GM19023 (cell line): ENCODE measurements around the gene RASGRP1.

Experiments
- ATAC-seq: cut with Tn5 transposase; IDR thresholded peaks from one replicate; pipeline ENCODE4 v1.9.1; 2021; ENCODE audit warnings: mild to moderate bottlenecking, moderate library complexity; ENCODE audit not compliant: unreplicated experiment

The RASGRP1 gene

DNA sequence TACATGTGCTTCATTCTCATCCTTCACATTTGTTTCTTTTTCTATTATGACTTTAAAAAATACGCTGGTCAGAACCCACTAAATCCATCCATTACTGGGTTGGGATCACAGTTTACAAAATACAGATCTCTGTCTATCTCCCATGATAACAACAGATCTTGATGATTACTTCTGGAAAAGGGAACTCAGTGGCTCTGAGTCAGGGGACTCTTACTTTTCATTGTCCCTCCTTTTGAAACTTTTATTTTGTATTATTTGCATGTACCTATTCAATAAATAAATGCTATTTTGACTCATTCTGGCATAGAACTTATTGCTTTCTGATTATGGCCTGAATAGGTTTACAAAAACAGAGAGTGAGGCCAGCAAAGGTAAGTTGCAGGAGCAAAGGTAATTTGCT, 11.6 kb upstream of the RASGRP1 start:
- no peak for ATAC-seq

- ATAC-seq = no peak
Observed at GRCh38 chr15:38565287-38565670, 665 bp upstream of the RASGRP1 start.

DNA sequence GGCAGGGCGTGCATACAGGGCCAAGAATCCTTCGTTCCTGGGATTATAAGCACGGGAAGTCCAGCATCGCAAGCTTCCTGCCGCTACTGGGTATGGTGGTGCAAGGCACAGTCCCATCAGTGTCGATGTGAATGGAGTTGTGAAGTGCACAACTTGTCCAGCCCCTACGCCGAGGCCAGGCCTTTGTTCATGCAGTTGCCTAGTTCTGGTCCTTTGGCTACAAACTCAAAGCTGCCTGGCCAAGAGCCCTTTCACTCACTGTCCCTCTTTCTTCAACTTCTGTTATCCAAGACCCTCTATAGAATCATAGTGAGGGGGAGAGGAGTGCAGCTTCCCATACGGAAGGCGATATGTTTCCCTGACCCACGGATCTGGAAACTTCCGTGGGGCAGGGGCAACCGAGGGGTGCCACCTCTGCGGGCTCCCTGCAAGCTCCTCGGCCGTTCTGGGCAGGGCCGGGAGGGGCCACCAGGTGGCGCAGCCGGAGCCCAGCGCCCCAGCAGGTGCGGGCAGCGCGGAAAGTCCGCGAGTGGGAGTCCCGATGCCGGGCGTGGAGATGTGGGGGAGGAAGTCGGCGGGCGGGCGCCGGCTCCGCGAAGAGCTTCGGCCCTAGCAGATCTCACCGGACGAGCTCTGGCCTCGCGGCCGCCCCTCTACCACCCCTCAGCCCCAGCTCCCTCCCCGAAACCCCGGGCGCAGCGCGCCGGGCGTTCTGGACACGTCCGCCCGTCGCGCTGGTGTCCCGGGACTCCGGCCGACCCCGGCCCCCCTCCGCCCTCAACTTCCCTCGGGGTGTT, 693 bp downstream of the RASGRP1 start:
- peak; percentile 69 for ATAC-seq

GRCh38 chr15:38562278-38562677, 2.3 kb downstream of the RASGRP1 start:
- ATAC-seq = no peak

- ATAC-seq = no peak
Observed at GRCh38 chr15:38560456-38560926, 4.1 kb downstream of the RASGRP1 start.

GRCh38 chr15:38559636-38560307, 4.8 kb downstream of the RASGRP1 start:
- ATAC-seq = no peak

- ATAC-seq = no peak
Observed at GRCh38 chr15:38559131-38559530, 5.5 kb downstream of the RASGRP1 start.

DNA sequence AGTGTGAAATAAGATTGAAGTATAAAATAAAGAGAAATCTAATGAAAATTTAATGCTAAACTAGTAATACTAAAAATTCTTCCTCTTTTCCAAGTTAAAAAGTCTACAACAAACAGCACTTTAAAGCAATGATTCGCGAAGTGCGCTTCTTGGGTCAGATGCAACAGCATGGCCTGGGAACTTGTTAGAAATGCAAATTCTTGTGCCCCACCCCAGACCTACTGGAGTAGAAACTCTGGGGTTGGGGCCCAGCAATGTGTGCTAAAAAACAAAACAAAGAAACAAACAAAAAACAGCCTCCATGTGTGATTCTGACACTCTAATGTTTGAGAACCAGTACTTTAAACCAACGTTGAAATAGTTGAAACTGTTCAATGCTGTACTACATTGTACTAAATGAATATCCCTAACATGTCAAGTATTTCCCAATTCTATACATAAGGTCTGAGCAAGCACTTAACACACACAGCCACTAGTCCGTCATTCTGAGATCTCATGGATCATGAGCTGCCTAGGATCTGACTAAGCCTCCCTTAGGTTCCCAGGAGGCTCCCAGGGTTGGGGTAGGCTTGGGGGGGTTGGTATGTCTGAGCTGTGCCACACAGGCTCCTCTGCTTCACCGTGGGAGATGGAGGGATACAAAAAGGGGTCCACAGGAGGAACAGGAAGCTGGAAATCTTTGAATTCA, 6.1 kb downstream of the RASGRP1 start:
- ATAC-seq = no peak

GRCh38 chr15:38557921-38558320, 6.7 kb downstream of the RASGRP1 start:
- no peak for ATAC-seq

DNA sequence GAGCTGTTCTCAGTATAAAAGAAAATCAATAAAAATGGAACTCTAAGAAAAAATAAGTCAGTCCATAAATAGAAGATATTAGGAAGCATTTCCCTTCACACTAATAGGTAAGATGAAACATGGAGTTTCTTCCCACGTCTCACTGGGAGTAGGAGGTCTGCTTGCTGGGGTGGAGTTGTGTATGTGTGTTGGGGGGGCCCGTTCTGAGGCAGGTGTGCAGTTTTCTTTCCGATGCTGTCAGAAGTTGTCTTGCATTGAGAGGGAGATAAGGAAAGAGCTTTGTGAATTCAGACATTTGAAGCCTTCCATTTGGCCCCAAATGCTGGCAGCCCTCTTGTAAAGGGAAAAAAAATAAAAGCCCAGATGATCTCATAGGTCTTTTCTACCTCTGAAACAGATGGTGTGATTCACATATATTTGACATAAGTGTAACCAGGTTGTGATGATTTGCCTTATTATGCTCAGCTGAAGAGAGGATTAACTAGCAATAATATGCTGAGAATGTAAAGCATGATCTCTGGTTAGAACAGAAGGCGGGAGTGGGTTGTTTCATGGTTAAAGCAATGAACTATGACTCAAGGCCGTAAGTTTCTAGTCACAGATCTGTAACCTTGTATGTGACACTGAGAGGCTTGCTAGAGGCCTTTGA, 8.8 kb downstream of the RASGRP1 start:
- no peak for ATAC-seq

GRCh38 chr15:38554354-38554753, 10.3 kb downstream of the RASGRP1 start:
- ATAC-seq = no peak

DNA sequence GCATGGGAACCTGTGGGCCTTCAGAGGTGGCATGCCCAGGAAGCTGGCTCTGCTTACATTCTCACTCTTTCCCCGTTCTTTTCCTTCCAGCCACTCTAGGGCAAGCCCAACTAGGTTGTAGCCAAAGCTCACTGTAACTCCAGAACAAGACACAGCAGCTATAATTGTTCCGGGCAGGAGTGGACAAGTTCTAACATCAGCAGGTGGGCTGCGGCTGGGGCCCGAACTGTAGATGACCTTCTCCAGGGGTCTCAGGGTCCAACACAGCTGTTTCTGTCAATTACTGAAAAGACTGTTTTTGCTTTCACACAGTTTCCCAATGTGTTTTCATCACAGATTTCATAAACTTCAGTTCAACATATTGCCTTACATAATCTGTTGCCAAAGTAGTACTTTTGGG, 11.5 kb downstream of the RASGRP1 start:
- ATAC-seq = no peak

DNA sequence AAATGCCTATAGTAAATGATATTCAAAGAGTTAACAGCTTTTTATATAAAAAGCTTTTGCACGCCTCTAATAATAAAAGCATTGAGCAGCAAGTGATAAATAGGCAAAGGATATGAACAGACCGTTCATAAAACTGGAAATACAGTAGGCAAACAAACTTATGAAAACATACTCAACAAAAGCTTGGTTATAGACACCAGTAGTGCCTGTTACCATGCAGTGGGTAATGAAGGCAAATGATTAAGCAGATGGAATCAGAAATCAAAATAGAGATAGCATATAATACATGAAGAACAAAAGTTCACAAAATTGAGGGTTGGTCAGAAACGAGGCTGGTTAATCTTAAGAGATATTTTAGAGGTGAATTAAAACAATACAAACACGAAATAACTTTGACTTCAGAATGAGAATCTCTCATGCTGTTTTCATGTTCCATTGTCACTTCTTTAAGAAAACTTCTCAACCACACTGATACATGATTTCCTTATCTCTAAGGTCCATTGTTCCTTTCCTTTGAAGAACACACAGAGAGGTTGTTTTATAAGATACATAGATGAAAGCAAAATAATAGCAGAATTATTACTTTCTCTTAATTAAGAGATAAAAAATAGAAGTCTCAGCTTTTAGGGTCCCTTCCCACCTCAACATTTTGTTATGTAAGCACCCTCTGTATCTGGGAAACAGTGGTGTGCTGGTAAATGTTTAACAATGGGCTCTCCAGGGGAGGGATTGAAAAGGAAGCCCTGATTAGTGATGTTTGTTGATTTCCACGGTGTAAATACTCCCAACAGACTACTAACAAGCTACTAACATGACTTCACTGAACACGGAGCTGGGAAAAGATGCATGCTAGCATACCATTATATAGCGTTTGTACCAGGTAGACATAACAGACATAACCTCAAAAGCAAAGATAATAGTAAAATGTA, 12.6 kb downstream of the RASGRP1 start:
- ATAC-seq = no peak

GRCh38 chr15:38549222-38549621, 15.4 kb downstream of the RASGRP1 start:
- no peak for ATAC-seq

GRCh38 chr15:38547255-38547997, 17.2 kb downstream of the RASGRP1 start:
- ATAC-seq = no peak

GRCh38 chr15:38545179-38545578, 19.4 kb downstream of the RASGRP1 start:
- no peak for ATAC-seq

GRCh38 chr15:38541026-38541425, 23.6 kb downstream of the RASGRP1 start:
- ATAC-seq = no peak

- no peak for ATAC-seq
Observed at GRCh38 chr15:38540510-38540909, 24.1 kb downstream of the RASGRP1 start.

DNA sequence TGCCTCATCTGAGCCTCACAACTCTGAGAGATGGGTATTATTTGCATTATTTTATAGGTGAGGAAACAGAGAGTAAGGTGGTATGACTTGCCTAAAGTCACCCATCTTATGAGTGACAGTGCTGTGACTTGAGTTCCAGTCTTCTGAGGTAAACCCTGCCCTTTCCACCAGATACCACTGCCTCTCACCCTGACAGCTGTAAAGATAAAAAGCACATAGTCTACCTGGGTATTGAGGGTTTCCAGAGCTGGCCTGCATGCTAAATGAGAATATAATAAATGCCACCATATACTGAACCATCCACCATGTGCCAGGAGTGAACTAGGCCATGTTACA, 25.6 kb downstream of the RASGRP1 start:
- no peak for ATAC-seq
